MCF 10A (cell line): Measurements from ENCODE around the gene TDRD9. TPM values are rescaled to one million over a fixed set of nuclear protein-coding genes. Genes with fewer than 3 reads are reported as not detected.

Experiments used
- BruUV-seq: library from RNA; stranded (reverse); fragments of 400-500 nt; replicated peaks from 2 replicates; lab custom pipeline; 2021; lab: Mats Ljungman, UMichigan
- CTCF ChIA-PET: fragments of 300-600 bp; sonication (Branson Sonifier 250); formaldehyde crosslinking; extraction: SDS; loops from one replicate; lab custom pipeline; 2021; ENCODE audit warnings: antibody characterized with exemption, inconsistent platforms; lab: Yijun Ruan, JAX
- POLR2A ChIA-PET: fragments of 300-600, 350-650 bp; sonication (Branson Sonifier 250); formaldehyde crosslinking; extraction: SDS; loops from one replicate; lab custom pipeline; 2020; ENCODE audit warnings: antibody characterized with exemption, inconsistent platforms; lab: Yijun Ruan, JAX
- DNase-seq: peaks from one replicate; pipeline ENCODE4 v3.0.0-alpha.2; 2018; ENCODE audit not compliant: unreplicated experiment
- H3K27ac Mint-ChIP-seq: one replicate; pipeline ENCODE4 v1.8.0; 2022; ENCODE audit warnings: mild to moderate bottlenecking, low read depth, mixed read lengths; ENCODE audit not compliant: unreplicated experiment
- H3K27me3 Mint-ChIP-seq: one replicate; pipeline ENCODE4 v1.8.0; 2022; ENCODE audit warnings: mixed read lengths; ENCODE audit not compliant: insufficient read depth, unreplicated experiment
- H3K36me3 Mint-ChIP-seq: one replicate; pipeline ENCODE4 v1.8.0; 2022; ENCODE audit warnings: mild to moderate bottlenecking, moderate library complexity, mixed read lengths; ENCODE audit not compliant: insufficient read depth, unreplicated experiment
- H3K4me1 Mint-ChIP-seq: one replicate; pipeline ENCODE4 v1.8.0; 2022; ENCODE audit warnings: mixed read lengths; ENCODE audit not compliant: insufficient read depth, unreplicated experiment
- H3K4me3 Mint-ChIP-seq: one replicate; pipeline ENCODE4 v1.8.0; 2022; ENCODE audit warnings: mild to moderate bottlenecking, moderate library complexity, mixed read lengths; ENCODE audit not compliant: unreplicated experiment
- H3K9me3 Mint-ChIP-seq: one replicate; pipeline ENCODE4 v1.8.0; 2022; ENCODE audit warnings: mixed read lengths; ENCODE audit not compliant: unreplicated experiment
- CTCF ChIP-seq: fragments of 200-600 bp; IDR thresholded peaks from one replicate; pipeline ENCODE4 v1.8.0; 2022; ENCODE audit warnings: antibody characterized with exemption, mild to moderate bottlenecking; ENCODE audit not compliant: unreplicated experiment
- intact Hi-C: fragments of 100-400 bp; cut with micrococcal nuclease; formaldehyde crosslinking; loops from 2 replicates; pipeline ENCODE4 v1.14.1; 2022
- total RNA-seq: library from RNA; stranded (reverse); gene quantifications from 2 replicates; pipeline ENCODE4 v1.2.3, GENCODE V29; 2022

Gene TDRD9
- total RNA-seq, 1 experiment from 2014 or later: 0.40 TPM

DNA sequence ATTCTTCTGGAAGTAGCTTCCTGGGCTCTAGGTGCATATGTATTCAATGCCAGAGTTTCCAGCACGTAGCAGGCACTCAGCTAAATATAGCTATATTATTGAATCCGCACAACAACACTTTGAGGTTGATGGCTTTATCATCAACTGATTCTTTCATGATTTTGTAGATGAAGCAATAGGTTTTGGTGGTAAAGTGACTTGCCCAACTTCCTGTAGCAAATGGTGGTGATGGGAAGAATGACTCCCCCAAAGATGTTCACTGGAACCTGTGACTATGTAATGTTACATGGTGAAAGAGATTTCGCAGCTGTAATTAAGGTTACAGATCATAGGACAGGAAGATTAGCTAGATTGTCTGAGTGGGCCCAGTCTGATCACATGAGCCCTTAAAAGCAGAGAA, 3.2 kb downstream of the TDRD9 start:
- ChIA-PET CTCF (interaction anchor here (0.7 to 1.7 kb wide), 6 partner anchors 9 to 146 kb away, joined by 3 to 9 read pairs (median 5); no protein-coding TSS in a partner anchor), POLR2A (interaction anchor here (1.1 to 5.6 kb wide), 4 partner anchors 9 to 121 kb away, joined by 3 to 39 read pairs (median 8); partner anchors contain the start of gene RD3L)
- TF ChIP-seq CTCF: no peak
- no peak for DNase-seq
- Mint-ChIP-seq H3K36me3 (peaks cover 6% of the 10 kb centered on the region), H3K4me3 (no peak overlapping the region), H3K27me3 (no peaks in the 10 kb centered on the region), H3K4me1 (peaks cover 23% of the 10 kb centered on the region), H3K9me3 (no peaks in the 10 kb centered on the region), H3K27ac (no peak overlapping the region)
- intact Hi-C loops: no loop called here
- no TSS peak for BruUV-seq

GRCh38 chr14:103932791-103933490, 4.7 kb downstream of the TDRD9 start:
- CTCF ChIA-PET: interaction anchor here (0.6 to 2.5 kb wide), 9 partner anchors 9 to 187 kb away, joined by 3 to 12 read pairs (median 3); partner anchors contain the start of gene RD3L
- TSS peak; percentile 92 for BruUV-seq

GRCh38 chr14:103935102-103935501, 6.8 kb downstream of the TDRD9 start:
- no peaks in the 10 kb centered on the region for H3K9me3 Mint-ChIP-seq
- CTCF ChIA-PET: interaction anchor here (0.5 kb wide), 1 partner anchor 1355 kb away, joined by 3 read pairs; no protein-coding TSS in a partner anchor
- H3K4me3 Mint-ChIP-seq: no peak overlapping the region

More at GRCh38 chr14:103932791-103933490, 4.7 kb downstream of the TDRD9 start:
- POLR2A ChIA-PET: interaction anchor here (1.0 to 5.6 kb wide), 9 partner anchors 9 to 130 kb away, joined by 3 to 39 read pairs (median 4); partner anchors contain the start of gene RD3L
- no peaks in the 10 kb centered on the region for H3K9me3 Mint-ChIP-seq
- DNase-seq: peak; percentile 72
- H3K4me1 Mint-ChIP-seq: peaks cover 23% of the 10 kb centered on the region
- TF ChIP-seq CTCF: no peak
- H3K27ac Mint-ChIP-seq: peak overlapping the region; percentile 98
- intact Hi-C loops: no loop called here
- peaks cover 2% of the 10 kb centered on the region for H3K36me3 Mint-ChIP-seq
- peak overlapping the region; percentile 64 for H3K4me3 Mint-ChIP-seq
- H3K27me3 Mint-ChIP-seq: no peaks in the 10 kb centered on the region

More at GRCh38 chr14:103935102-103935501, 6.8 kb downstream of the TDRD9 start:
- no peak for TF ChIP-seq CTCF
- Mint-ChIP-seq H3K27me3 (no peaks in the 10 kb centered on the region), H3K36me3 (no peaks in the 10 kb centered on the region), H3K27ac (no peak overlapping the region), H3K4me1 (peaks cover 23% of the 10 kb centered on the region)
- POLR2A ChIA-PET: no interaction called here
- intact Hi-C loops: no loop called here
- BruUV-seq: no TSS peak
- no peak for DNase-seq
